ENCODE data around the gene HARBI1.

HARBI1 gene

GRCh38 chr11:46617134-46617971, at the start of gene HARBI1, which contains the start of gene ATG13:
HARBI1 (minus strand) TSS chr11:46617227; CDS start chr11:46616237, 990 bp downstream.
ATG13 (plus strand) TSS chr11:46617553; CDS start chr11:46644292, 26,739 bp downstream.
- DNase-seq = peak; percentile 96 to 98 (median 96)

- DNase-seq = no peak
These were observed 49.5 kb upstream of the HARBI1 start for GRCh38 chr11:46666516-46666915.

- no peak for DNase-seq
These were observed 48.3 kb upstream of the HARBI1 start for GRCh38 chr11:46665356-46665755.

- no peak for DNase-seq
These were observed 47.6 kb upstream of the HARBI1 start for GRCh38 chr11:46664612-46665011.

GRCh38 chr11:46663277-46663940, 46.4 kb upstream of the HARBI1 start:
- DNase-seq = no peak

- DNase-seq = no peak
These were observed 45.3 kb upstream of the HARBI1 start for GRCh38 chr11:46662366-46662765.

GRCh38 chr11:46661836-46662235, 44.8 kb upstream of the HARBI1 start:
- DNase-seq = no peak

- DNase-seq = peak; percentile 21 to 34 (median 27)
These were observed 42.9 kb upstream of the HARBI1 start for GRCh38 chr11:46659908-46660307.

GRCh38 chr11:46658259-46658658, 41.2 kb upstream of the HARBI1 start:
- no peak for DNase-seq

GRCh38 chr11:46657186-46657585, 40.2 kb upstream of the HARBI1 start:
- no peak for DNase-seq

- DNase-seq = no peak
These were observed 38.6 kb upstream of the HARBI1 start for GRCh38 chr11:46655631-46656030.

- DNase-seq = no peak
These were observed 32.2 kb upstream of the HARBI1 start for GRCh38 chr11:46649180-46649738.

- DNase-seq = no peak
These were observed 27.0 kb upstream of the HARBI1 start for GRCh38 chr11:46643986-46644385.

GRCh38 chr11:46643531-46643930, 26.5 kb upstream of the HARBI1 start:
- DNase-seq = no peak

- DNase-seq = no peak
These were observed 25.8 kb upstream of the HARBI1 start for GRCh38 chr11:46642627-46643335.

- DNase-seq = no peak
These were observed 24.6 kb upstream of the HARBI1 start for GRCh38 chr11:46641639-46642038.

GRCh38 chr11:46640036-46640788, 23.2 kb upstream of the HARBI1 start:
- DNase-seq = no peak

- DNase-seq = peak in 1 of 3 donors; percentile 4
These were observed 22.3 kb upstream of the HARBI1 start for GRCh38 chr11:46639197-46639839.

GRCh38 chr11:46637546-46637945, 20.5 kb upstream of the HARBI1 start:
- DNase-seq = no peak

- no peak for DNase-seq
These were observed 18.6 kb upstream of the HARBI1 start for GRCh38 chr11:46635557-46636139.
